Activated T-cell treated with anti-CD3 and anti-CD28 coated beads for 24 hours (primary cell): ENCODE measurements around the gene ITGA4.
A peak's percentile ranks its signal among the peaks of the same experiment; 100 is the strongest.

ENCODE experiments used
- DNase-seq: peaks from one replicate; pipeline ENCODE4 v3.0.0-alpha.2; 2020; ENCODE audit warnings: low read depth

ITGA4 gene

DNA sequence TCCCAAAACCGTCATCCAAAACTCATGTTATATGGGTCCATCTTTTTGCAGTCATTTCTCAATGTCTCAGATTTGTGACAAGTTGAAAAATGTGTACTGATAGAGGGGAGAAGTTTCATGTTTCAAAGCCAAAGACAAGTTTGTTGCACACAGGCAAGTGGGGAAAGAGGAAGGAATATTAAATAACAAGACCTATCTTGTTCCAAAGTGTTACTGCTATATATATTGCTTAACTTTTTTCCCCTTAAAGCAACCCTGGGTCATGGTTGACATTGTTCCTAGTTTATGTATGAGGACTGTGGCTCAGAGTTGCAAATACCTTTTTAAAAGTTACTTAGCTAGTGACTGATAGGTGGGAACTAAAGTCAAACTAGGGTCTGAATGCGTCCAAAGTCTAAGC, 1.7 kb downstream of the ITGA4 start:
- DNase-seq, result no peak

GRCh38 chr2:181459621-181460021, 2.4 kb downstream of the ITGA4 start:
- DNase-seq, result no peak

DNA sequence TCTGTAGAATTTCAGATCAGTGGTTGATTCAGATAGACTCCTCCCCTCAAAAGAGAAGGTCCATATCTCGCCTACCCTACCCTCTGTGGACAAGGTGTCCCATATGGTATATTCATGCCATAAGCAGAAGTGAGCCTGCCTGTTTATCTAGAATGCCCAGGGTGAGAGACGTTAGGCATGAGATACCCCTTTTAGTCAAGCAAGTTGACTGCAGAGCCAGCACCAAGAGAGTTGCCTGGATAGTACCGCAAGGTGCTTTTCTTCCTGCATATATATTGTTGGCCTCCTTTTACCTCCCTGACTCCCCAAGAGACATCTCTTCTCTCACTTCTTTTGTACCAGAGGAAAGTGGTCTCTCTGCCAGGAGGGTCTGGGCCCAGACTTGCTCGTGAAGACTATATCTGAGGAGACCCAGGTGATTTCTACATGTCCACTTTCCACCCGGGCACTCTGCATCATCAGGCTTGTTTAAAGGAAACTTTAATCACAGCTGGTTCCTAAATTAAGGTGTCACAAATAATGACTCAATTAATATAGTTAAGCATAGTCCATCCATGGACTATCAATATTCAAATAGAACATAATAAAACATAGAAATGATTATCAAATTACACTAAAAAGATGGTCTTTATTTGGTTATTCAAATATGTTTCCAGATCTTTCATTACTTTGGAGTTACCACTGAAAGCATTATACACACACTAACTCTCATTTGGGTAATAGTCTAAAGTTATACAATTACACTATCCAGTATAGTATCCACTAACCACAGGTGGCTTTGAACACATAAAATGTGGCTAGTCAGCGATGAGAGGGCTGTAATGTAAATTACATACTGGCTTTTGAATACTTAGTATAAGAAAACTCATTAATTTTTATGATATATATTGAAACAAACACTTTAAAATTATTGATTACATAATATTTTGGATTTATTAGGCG, 4.1 kb downstream of the ITGA4 start:
- no peak for DNase-seq

GRCh38 chr2:181462033-181462432, 4.8 kb downstream of the ITGA4 start:
- no peak for DNase-seq

DNA sequence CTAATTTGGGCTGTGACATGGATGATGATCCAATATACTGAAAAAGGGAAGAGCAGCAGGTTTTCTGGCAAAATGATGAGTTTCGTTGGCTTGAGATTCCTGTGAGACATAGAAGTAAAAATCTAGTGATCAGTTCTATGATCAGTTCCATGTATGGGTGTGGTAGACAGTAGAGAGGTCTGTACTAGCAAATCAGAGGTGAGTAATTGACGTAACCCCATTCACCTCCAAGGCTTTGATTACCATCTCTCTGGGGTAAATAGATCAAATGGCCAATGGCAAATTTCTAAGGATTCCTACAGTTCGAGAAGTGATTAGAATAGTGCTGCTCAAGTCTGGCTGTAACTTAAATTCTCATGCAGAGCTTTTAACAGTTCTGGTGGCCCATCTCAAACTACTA, 6.4 kb downstream of the ITGA4 start:
- DNase-seq, result no peak

- DNase-seq, result no peak
These were observed 7.8 kb downstream of the ITGA4 start for GRCh38 chr2:181464966-181465365.

- DNase-seq, result no peak
These were observed 8.6 kb downstream of the ITGA4 start for GRCh38 chr2:181465676-181466375.

DNA sequence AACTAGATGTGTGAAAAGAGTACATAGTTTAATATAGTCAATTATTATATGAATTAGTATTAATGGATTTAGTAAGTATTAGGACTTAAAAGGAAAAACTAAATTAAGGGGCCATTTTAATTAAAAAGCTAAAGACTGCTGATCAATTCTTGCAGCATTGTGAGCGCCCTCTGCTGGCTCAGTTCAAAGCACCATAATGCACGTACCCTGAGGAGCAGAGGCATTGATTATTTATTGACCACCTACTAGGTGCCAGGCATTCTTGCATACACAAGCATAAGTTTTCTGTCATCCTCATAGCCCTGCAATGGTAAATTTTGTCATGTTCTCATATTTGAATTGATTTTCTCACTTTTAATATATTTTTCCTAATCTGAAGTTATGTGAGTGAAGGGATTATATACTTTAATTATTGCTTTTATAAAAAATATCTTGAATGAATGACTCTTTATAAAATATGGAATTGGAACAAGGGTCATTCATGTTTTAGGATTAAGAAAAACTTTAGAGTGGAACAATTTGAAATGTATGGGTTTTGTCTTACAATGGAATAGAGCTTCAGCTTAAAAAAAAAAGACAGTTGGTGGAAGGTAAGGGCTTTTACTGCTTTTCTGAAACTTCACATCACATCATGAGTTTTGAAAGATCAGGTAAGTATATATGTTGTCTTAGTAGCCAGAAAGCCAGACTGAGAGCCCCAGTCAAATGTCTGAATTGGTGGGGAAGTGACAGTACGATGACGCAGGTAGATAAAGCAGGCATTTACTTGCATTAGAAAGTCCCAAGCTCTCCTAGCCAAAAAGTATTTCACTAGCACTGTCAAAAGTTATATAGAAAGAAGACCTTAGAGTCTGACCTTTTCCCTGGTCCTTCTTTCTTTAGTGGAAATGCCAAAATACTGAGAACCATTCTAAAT, 9.7 kb downstream of the ITGA4 start:
- DNase-seq, result peak; percentile 65

- DNase-seq, result no peak
These were observed 11.0 kb downstream of the ITGA4 start for GRCh38 chr2:181467966-181468707.

DNA sequence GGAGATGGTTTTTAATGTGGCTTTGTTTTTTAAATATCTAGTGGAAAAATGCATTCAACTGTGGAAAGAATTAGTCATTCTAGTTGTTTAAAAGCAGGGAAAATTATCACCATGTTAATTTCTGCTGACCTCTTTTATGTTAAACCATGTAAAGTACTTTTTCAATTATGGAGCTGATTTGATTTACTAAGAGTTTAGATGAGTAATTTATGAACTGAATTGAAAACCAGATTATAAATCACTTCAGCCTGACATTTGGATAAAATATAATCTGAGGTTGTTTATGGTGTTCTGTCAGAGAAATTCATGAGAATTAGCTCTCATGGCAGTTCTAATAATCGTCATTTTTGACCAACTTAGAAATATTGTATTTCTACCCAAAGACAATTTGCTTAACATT, 11.6 kb downstream of the ITGA4 start:
- no peak for DNase-seq

GRCh38 chr2:181471226-181471625, 14.0 kb downstream of the ITGA4 start:
- no peak for DNase-seq

DNA sequence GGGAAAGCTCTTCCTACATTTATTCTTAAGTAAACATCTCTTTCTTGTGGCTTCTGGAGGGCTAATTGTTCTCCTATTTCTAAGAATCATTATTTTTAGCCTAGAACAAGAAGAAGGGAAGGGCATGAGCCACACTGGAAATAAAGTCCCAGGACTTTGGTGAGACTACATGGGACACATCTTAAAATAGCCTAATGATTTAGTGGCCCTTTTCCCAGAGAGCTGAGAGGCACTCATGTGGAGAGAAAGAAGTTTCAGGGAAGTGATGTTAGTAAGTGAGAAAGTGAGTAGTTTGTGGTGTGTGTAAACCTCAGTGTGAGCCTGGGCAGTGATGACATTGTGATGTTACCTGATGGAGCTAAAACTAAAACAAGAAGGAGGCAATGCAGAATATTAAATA, 14.6 kb downstream of the ITGA4 start:
- no peak for DNase-seq

DNA sequence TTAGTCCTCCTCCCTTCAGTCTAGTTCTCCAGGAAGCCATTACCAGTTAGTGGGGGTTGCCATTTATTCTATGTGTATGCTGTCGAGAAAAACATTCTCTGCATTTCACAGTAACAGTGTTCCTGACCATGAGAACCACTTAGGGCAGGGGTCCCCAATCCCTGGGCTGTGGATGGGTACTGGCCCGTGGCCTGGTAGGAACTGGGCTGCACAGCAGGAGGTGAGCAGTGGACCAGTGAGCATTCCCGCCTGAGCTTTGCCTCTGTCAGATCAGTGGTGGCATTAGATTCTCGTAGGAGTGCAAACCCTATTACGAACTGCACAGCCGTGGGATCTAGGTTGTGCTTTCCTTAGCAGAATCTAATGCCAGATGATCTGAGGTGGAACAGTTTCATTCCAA, 15.8 kb downstream of the ITGA4 start:
- DNase-seq, result no peak

DNA sequence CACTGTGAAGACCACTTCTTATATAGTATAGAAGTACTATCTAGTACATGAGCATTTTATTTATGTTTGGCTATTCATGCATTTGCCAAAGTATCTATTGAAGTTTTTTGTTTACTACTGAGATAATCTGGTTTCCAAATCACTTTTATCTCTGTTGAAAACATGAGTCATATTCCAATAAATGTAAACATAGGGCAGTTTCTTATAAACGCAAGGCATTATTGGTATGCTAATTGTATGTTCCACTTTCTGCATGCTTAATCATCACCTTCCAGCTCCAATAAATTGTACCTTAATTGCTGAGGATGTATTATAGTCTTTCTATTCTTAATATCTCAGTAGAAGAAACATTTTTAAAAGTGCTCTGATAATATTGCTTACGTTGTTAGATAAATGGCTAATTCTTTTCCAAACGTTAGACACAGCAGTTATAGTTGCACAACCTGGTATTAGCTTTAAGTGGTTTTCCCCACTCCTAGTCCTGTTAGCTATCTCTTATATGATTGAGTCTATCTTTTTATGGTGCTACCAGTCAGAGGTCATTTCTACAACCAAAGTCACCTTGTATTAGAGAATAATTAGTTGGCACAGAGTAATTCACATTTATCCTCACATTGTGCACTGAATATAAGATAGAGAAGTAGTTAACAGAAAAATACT, 17.2 kb downstream of the ITGA4 start:
- DNase-seq, result no peak

GRCh38 chr2:181483211-181483610, 26.0 kb downstream of the ITGA4 start:
- DNase-seq, result no peak

DNA sequence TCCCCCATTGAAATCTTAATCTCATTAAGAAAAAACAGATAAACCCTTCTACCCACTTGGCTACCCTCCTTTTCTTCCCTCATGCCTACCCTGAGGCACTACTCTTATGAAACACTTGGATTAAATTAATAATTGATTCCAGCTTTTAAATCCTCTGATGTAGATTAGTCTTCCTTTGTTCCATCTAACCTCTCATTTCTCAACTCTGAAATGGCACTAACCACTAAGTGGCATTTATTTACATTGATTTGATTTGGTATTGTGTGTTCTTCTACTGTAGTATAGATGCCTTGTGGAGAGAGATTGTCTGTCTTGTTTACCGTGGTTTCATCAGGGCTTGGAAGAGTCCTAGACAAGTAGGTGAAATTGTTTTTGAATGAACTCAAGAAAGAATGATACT, 26.7 kb downstream of the ITGA4 start:
- no peak for DNase-seq

DNA sequence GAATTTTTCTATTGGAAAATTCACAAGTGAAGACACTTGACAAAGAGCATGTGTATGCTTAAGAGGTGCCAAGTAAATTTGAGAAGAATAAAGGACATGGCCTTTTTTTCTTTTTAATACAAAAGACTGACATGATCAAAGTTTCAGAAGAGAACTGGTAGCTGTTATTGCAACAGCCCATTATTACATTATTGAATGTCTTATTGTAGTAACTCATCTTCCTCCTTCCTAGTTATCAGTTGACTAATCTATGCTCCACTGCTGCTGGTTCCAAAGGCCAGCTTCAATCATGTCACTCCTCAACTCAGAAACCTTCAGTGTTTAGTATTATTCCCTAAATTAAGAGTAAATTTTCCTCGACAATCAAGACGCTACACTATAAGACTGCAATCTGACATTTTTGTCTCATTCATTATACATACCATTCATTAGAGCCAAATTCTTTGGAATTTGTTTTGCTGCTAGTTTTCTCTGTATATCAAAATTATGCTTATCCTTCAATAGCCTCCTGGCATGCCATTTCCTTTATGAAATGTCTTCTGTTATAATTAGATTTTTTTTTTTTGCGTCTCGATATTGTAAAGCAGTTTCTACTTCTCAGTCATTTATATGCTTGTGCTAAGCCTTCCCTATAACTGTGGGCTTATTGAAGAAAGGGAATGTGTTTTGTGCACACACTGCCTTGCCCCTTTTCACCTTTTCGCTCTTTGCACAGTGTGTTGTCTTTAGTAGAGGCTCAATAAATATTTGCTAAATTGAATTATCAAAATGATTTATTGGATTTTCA, 27.9 kb downstream of the ITGA4 start:
- DNase-seq, result no peak

GRCh38 chr2:181485638-181485946, 28.4 kb downstream of the ITGA4 start:
- DNase-seq, result no peak

DNA sequence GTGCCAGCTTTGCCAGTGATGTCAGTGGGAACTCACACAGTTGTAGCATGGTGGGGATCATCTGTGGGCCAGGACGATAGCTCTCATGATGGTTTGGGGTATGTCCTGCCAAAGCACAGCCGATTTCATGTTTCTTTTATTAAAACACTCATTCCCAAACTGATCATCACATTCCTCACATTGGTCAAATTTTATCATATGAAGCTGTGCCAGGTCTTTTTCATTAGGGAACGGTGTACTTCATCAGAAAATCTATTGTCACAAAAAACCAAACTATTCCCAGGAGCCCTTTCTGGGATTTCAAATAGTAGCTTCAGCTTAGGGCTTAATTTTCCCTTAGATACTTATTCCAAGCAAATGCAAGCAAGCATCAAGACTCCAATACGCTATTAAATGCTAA, 42.0 kb downstream of the ITGA4 start:
- no peak for DNase-seq

- no peak for DNase-seq
These were observed 43.0 kb downstream of the ITGA4 start for GRCh38 chr2:181500201-181500600.
